Panc1 (cell line): ENCODE measurements around the gene AP3S2. TPM values are rescaled to one million over a fixed set of nuclear protein-coding genes. Genes with fewer than 3 reads are reported as not detected.

Experiments
- ATAC-seq: fragments of 200-7000 bp; cut with Tn5 transposase; 2 replicates; pipeline ENCODE4 v1.9.1; 2020; ENCODE audit warnings: mild to moderate bottlenecking, moderate library complexity
- BruUV-seq: library from RNA; stranded (reverse); fragments of 400-500 nt; replicated peaks from 2 replicates; lab custom pipeline; 2021; lab: Mats Ljungman, UMichigan
- CTCF ChIA-PET: fragments of 300-600 bp; sonication (Branson Sonifier 250); formaldehyde crosslinking; loops from one replicate; lab custom pipeline; 2022; ENCODE audit warnings: antibody characterized with exemption; lab: Charles Lee
- POLR2A ChIA-PET: fragments of 300-600 bp; sonication (Branson Sonifier 250); formaldehyde crosslinking; loops from one replicate; lab custom pipeline; 2022; ENCODE audit warnings: antibody characterized with exemption; lab: Charles Lee
- DNase-seq: peaks from one replicate; pipeline ENCODE4 v3.0.0-alpha.2; 2010; ENCODE audit warnings: low read depth, low spot score
- H3K27ac ChIP-seq: 2 replicates; pipeline ENCODE4 v1.5.1; 2011; ENCODE audit warnings: mild to moderate bottlenecking, low read length, inconsistent platforms
- H3K27me3 ChIP-seq: fragments of 200-500 bp; sonication (Bioruptor generic); 2 replicates; pipeline ENCODE4 v1.6.0; 2014; ENCODE audit warnings: low read length, inconsistent platforms; ENCODE audit not compliant: control insufficient read depth, insufficient read depth
- H3K36me3 ChIP-seq: fragments of 200-500 bp; sonication (Bioruptor generic); 2 replicates; pipeline ENCODE4 v1.5.1; 2014; ENCODE audit warnings: inconsistent platforms, mild to moderate bottlenecking, low read length, moderate library complexity; ENCODE audit not compliant: control insufficient read depth, insufficient read depth
- H3K4me1 ChIP-seq: 2 replicates; pipeline ENCODE4 v1.5.1; 2011; ENCODE audit warnings: inconsistent platforms, mild to moderate bottlenecking, low read length, moderate library complexity; ENCODE audit not compliant: control insufficient read depth, insufficient read depth
- H3K4me3 ChIP-seq, 2 experiments: 2 replicates each; pipeline ENCODE4 v1.5.1; 2011 to 2012; ENCODE audit warnings: low read depth in 2 of 2, low read length in 2 of 2, mild to moderate bottlenecking in 2 of 2, inconsistent platforms in 1 of 2, moderate library complexity in 1 of 2
- H3K9me3 ChIP-seq: fragments of 200-500 bp; sonication (Bioruptor generic); 2 replicates; pipeline ENCODE4 v1.5.1; 2014; ENCODE audit warnings: low read depth, mild to moderate bottlenecking, inconsistent platforms, low read length, moderate library complexity; ENCODE audit not compliant: control insufficient read depth, insufficient read depth
- CTCF ChIP-seq: fragments of 450-650 bp; IDR thresholded peaks from 2 replicates; pipeline ENCODE4 v1.5.1; 2017; ENCODE audit warnings: mild to moderate bottlenecking
- POLR2AphosphoS5 ChIP-seq: IDR thresholded peaks from 2 replicates; pipeline ENCODE4 v1.6.1; 2012; ENCODE audit warnings: mild to moderate bottlenecking, low read depth, low read length, moderate library complexity
- SIN3A ChIP-seq: IDR thresholded peaks from 2 replicates; pipeline ENCODE4 v1.6.1; 2012; ENCODE audit warnings: low read depth, mild to moderate bottlenecking, low read length, moderate library complexity, borderline replicate concordance; ENCODE audit not compliant: insufficient read depth
- TCF7L2 ChIP-seq: IDR thresholded peaks from 2 replicates; pipeline ENCODE4 v1.6.1; 2011; ENCODE audit warnings: mild to moderate bottlenecking, low read depth, low read length, inconsistent platforms
- in situ Hi-C: cut with HindIII; loops from 2 replicates; pipeline ENCODE4 v1.10.0; 2016; ENCODE audit warnings: low sequenced_read_pairs, low pct_unique_long_range_greater_than_20kb
- intact Hi-C: fragments of 100-400 bp; cut with micrococcal nuclease; formaldehyde crosslinking; loops from one replicate; pipeline ENCODE4 v1.10.0; 2022; ENCODE audit not compliant: unreplicated experiment
- total RNA-seq: library from RNA; stranded (reverse); gene quantifications from one replicate; pipeline ENCODE4 v1.2.1, GENCODE V29; 2021; ENCODE audit not compliant: unreplicated experiment
- TF ChIP-seq, protein P1 (sequence below), 2 experiments: IDR thresholded peaks; 2 replicates each; pipeline ENCODE4 v1.6.1; 2011 to 2012; ENCODE audit warnings: low read depth in 2 of 2, control low read depth in 1 of 2, low read length in 1 of 2, mild to moderate bottlenecking in 1 of 2, moderate library complexity in 1 of 2; ENCODE audit not compliant: insufficient read depth in 1 of 2

The AP3S2 gene
- total RNA-seq, 1 experiment from 2014 or later, result 24.6 TPM

DNA sequence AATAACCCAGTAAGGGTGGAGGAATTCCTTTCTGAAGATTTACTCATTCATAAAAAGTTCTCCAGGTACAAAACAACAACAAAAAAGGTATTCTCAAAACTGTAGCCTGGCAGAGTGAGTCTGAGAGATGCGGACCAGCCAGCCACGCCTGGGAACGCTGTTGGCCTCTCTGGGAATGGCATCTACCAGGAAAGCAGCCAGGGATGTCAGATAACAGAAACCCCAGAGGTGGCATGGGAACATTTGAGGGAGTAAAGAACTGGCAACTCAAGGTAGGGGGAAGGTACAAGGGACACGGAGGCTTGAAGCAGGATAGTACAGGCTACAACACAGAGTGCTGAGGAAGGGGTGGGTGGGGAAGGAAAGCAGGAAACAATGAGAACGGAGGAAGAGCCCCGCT is 7.1 kb upstream of the AP3S2 start:
- intact Hi-C loops (no loop called here), in situ Hi-C loops (no loop called here)
- Histone ChIP-seq H3K36me3 (no peaks in the 10 kb centered on the region), H3K4me1 (peaks cover 5% of the 10 kb centered on the region; the same call in 1 of the 2 replicates), H3K9me3 (no peaks in the 10 kb centered on the region), H3K27ac (no peak overlapping the region), H3K4me3 (no peak overlapping the region), H3K27me3 (no peaks in the 10 kb centered on the region)
- DNase-seq (no peak), ATAC-seq (no peak)
- no TSS peak for BruUV-seq
- POLR2A ChIA-PET, result no interaction called here
- no peak for TF ChIP-seq TCF7L2
- TF ChIP-seq, protein P1, sequence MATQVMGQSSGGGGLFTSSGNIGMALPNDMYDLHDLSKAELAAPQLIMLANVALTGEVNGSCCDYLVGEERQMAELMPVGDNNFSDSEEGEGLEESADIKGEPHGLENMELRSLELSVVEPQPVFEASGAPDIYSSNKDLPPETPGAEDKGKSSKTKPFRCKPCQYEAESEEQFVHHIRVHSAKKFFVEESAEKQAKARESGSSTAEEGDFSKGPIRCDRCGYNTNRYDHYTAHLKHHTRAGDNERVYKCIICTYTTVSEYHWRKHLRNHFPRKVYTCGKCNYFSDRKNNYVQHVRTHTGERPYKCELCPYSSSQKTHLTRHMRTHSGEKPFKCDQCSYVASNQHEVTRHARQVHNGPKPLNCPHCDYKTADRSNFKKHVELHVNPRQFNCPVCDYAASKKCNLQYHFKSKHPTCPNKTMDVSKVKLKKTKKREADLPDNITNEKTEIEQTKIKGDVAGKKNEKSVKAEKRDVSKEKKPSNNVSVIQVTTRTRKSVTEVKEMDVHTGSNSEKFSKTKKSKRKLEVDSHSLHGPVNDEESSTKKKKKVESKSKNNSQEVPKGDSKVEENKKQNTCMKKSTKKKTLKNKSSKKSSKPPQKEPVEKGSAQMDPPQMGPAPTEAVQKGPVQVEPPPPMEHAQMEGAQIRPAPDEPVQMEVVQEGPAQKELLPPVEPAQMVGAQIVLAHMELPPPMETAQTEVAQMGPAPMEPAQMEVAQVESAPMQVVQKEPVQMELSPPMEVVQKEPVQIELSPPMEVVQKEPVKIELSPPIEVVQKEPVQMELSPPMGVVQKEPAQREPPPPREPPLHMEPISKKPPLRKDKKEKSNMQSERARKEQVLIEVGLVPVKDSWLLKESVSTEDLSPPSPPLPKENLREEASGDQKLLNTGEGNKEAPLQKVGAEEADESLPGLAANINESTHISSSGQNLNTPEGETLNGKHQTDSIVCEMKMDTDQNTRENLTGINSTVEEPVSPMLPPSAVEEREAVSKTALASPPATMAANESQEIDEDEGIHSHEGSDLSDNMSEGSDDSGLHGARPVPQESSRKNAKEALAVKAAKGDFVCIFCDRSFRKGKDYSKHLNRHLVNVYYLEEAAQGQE (IDR thresholded peaks at IDR 0.05; ENCODE audit: insufficient read depth in 1 of 2, low read depth in 2 of 2, low read length in 1 of 2), result no peak
- no peak for TF ChIP-seq CTCF
- TF ChIP-seq SIN3A, result no peak
- no peak for TF ChIP-seq POLR2AphosphoS5
- CTCF ChIA-PET, result no interaction called here

DNA sequence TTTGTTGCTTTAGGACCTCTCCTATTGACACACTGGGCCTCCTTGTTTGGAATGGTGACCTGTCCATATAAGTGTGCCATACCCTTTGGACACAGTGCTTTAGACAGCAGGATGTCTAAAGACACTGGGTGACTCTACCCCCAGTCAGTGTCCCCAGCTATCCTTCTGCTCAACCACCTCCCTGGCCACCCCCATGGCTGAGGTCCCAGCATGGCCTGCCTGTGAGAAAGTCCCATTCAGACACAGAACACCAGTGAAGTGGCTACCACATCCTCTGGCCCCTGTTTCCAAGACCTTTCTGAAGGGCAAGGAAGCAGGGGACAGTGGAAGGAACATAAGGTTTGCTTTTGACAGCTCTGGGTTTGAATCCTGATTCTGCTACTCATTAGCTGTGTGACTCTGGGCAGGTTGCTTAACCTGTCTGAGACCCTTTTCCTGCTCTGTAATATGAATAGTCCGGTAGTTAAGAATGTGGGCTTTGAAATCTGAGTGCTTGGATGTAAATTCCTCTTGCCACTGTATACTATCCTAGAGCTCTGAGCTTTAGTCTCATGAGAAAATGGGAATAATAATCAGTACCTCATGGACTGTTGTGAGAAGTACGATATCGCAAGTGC is 6.3 kb upstream of the AP3S2 start:
- Histone ChIP-seq H3K36me3 (no peaks in the 10 kb centered on the region), H3K27ac (no peak overlapping the region), H3K27me3 (no peaks in the 10 kb centered on the region), H3K4me3 (no peak overlapping the region), H3K4me1 (peaks cover 7% of the 10 kb centered on the region; the same call in 1 of the 2 replicates), H3K9me3 (no peaks in the 10 kb centered on the region)
- DNase-seq (no peak), ATAC-seq (no peak)
- ChIA-PET CTCF (interaction anchor here (0.7 kb wide), 1 partner anchor 147 kb away, joined by 5 read pairs; no protein-coding TSS in a partner anchor), POLR2A (no interaction called here)
- TF ChIP-seq, protein P1 (IDR thresholded peaks at IDR 0.05; ENCODE audit: insufficient read depth in 1 of 2, low read depth in 2 of 2, low read length in 1 of 2), result no peak
- TF ChIP-seq SIN3A (no peak), TCF7L2 (no peak), CTCF (no peak), POLR2AphosphoS5 (no peak)
- BruUV-seq, result no TSS peak
- in situ Hi-C loops, result no loop called here
- intact Hi-C loops, result loop anchor here (2.0 to 5.0 kb wide), 2 partner anchors 71 to 172 kb away; no protein-coding TSS in a partner anchor
